Ascending aorta (tissue), 2 donors: ENCODE data around the gene RGS3. TPM values are rescaled to one million over a fixed set of nuclear protein-coding genes. Genes with fewer than 3 reads are reported as not detected.
A peak's percentile ranks its signal among the peaks of the same experiment; 100 is the strongest.

ENCODE experiments used
- DNase-seq, 2 donors: peaks; one replicate each; pipeline ENCODE4 v3.0.0-alpha.2; 2019; ENCODE audit warnings: low spot score in 2 of 2
- H3K27ac ChIP-seq, 2 donors: fragments of 200-600 bp; sonication (generic); one replicate each; pipeline ENCODE4 v1.5.1; 2016 to 2017; ENCODE audit warnings: mild to moderate bottlenecking in 1 of 2
- H3K27me3 ChIP-seq: fragments of 200-600 bp; sonication (generic); one replicate; pipeline ENCODE4 v1.5.1; 2017
- H3K36me3 ChIP-seq, 2 donors: fragments of 200-600 bp; sonication (generic); one replicate each; pipeline ENCODE4 v1.5.1; 2016
- H3K4me1 ChIP-seq, 2 donors: fragments of 200-600 bp; sonication (generic); one replicate each; pipeline ENCODE4 v1.5.1; 2016 to 2017; ENCODE audit warnings: mild to moderate bottlenecking in 1 of 2
- H3K4me3 ChIP-seq, 2 donors: fragments of 200-600 bp; sonication (generic); one replicate each; pipeline ENCODE4 v1.5.1; 2016 to 2017; ENCODE audit warnings: mild to moderate bottlenecking in 1 of 2
- H3K9me3 ChIP-seq, 2 donors: fragments of 200-600 bp; sonication (generic); one replicate each; pipeline ENCODE4 v1.5.1; 2016
- CTCF ChIP-seq, 3 experiments: fragments of 200-600 bp in 2 of 3; fragments of 450-650 bp in 1 of 3; sonication (generic) in 2 of 3; IDR thresholded peaks; one replicate each; pipeline ENCODE4 v1.5.1; 2016 to 2019; ENCODE audit warnings: antibody characterized with exemption in 3 of 3, mild to moderate bottlenecking in 1 of 3, moderate library complexity in 1 of 3
- intact Hi-C: fragments of 100-400 bp; cut with DNase I; formaldehyde crosslinking; loops from one replicate; pipeline ENCODE4 v1.15.1; 2023
- total RNA-seq: library from RNA; depleted of rRNA; stranded (reverse); fragments of >200 nt; gene quantifications from one replicate; pipeline ENCODE4 v1.1.0, GENCODE V29; 2016

RGS3 gene
- total RNA-seq, 1 donor from 2014 or later: 125 TPM

- no peaks in the 10 kb centered on the region for H3K27me3 ChIP-seq
- no peak overlapping the region for H3K4me3 ChIP-seq
- no peak for TF ChIP-seq CTCF (IDR thresholded peaks at IDR 0.05)
- H3K36me3 ChIP-seq: no peaks in the 10 kb centered on the region
- peak overlapping the region; percentile 96 to 97 for H3K27ac ChIP-seq
- intact Hi-C loops: no loop called here
- peak in 1 of 2 donors; percentile 61 for DNase-seq
- H3K9me3 ChIP-seq: no peaks in the 10 kb centered on the region
- H3K4me1 ChIP-seq: peaks cover 9 to 59% of the 10 kb centered on the region in 2 donors
Observed at GRCh38 chr9:113482341-113482740, 18.8 kb downstream of the RGS3 start.

GRCh38 chr9:113482991-113483675 is 19.6 kb downstream of the RGS3 start:
- DNase-seq: peak in 1 of 2 donors; percentile 59
- H3K4me1 ChIP-seq: peaks cover 9 to 63% of the 10 kb centered on the region in 2 donors
- intact Hi-C loops: no loop called here
- peak overlapping the region; percentile 96 to 97 for H3K27ac ChIP-seq
- TF ChIP-seq CTCF (IDR thresholded peaks at IDR 0.05): no peak
- no peaks in the 10 kb centered on the region for H3K36me3 ChIP-seq
- no peaks in the 10 kb centered on the region for H3K9me3 ChIP-seq
- no peaks in the 10 kb centered on the region for H3K27me3 ChIP-seq
- no peak overlapping the region for H3K4me3 ChIP-seq

- TF ChIP-seq CTCF (IDR thresholded peaks at IDR 0.05): no peak
- Histone ChIP-seq H3K4me1 (peaks cover 9 to 66% of the 10 kb centered on the region in 2 donors), H3K27me3 (no peaks in the 10 kb centered on the region), H3K36me3 (no peaks in the 10 kb centered on the region), H3K4me3 (no peak overlapping the region), H3K27ac (peak overlapping the region; percentile 96 to 97), H3K9me3 (no peaks in the 10 kb centered on the region)
- intact Hi-C loops: loop anchor here (1.0 kb wide), 1 partner anchor 28 kb away; no protein-coding TSS in a partner anchor
- peak in 1 of 2 donors; percentile 63 for DNase-seq
Observed at GRCh38 chr9:113483676-113484257, 20.2 kb downstream of the RGS3 start.

GRCh38 chr9:113484258-113484730 is 20.8 kb downstream of the RGS3 start:
- Histone ChIP-seq H3K9me3 (no peaks in the 10 kb centered on the region), H3K27ac (peak overlapping the region; percentile 96 to 97), H3K36me3 (no peaks in the 10 kb centered on the region), H3K27me3 (no peaks in the 10 kb centered on the region), H3K4me3 (no peak overlapping the region), H3K4me1 (peaks cover 9 to 67% of the 10 kb centered on the region in 2 donors)
- DNase-seq: peak in 1 of 2 donors; percentile 80
- intact Hi-C loops: loop anchor here (1.0 kb wide), 1 partner anchor 29 kb away; no protein-coding TSS in a partner anchor
- TF ChIP-seq CTCF (IDR thresholded peaks at IDR 0.05): no peak

GRCh38 chr9:113485761-113486115 is 22.2 kb downstream of the RGS3 start:
- peaks cover 9 to 65% of the 10 kb centered on the region in 2 donors for H3K4me1 ChIP-seq
- no peak for TF ChIP-seq CTCF (IDR thresholded peaks at IDR 0.05)
- H3K4me3 ChIP-seq: no peak overlapping the region
- no peaks in the 10 kb centered on the region for H3K9me3 ChIP-seq
- no peaks in the 10 kb centered on the region for H3K36me3 ChIP-seq
- no peaks in the 10 kb centered on the region for H3K27me3 ChIP-seq
- no peak for DNase-seq
- peak overlapping the region; percentile 96 to 97 for H3K27ac ChIP-seq
- intact Hi-C loops: no loop called here
